ENCODE measurements around the gene LRMDA.

The LRMDA gene

DNA sequence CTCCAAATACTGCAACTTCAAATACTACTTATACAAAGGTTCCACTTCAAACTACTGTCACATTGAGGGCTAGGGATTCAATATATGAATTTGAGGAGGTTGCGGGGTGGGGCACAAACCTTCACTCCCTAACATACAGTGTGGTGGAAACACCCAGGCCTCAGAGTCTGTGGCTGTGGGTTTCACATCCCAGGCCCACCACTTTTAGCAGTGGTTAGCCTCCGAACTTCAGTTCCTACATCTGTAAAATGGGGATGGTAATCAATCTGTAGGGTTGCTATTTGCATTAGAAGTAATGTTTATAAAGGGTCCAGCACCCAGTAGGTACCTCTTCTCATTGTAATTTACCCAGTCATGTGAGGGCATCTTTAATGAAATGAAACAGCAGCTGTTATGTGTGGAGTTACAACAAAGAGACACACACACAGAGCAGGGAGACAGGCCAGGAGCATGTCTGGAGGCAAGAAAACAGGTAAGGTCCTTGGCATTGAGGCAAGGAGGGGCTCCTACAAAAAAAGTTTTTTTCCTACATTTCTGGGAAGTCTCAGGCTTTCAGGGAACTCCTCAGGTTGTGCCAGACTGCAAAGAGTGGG is 570.9 kb downstream of the LRMDA start:
- H3K4me3 ChIP-seq (ENCODE audit: low read depth, low read length), result no peak overlapping the region
- TF ChIP-seq, protein P1, sequence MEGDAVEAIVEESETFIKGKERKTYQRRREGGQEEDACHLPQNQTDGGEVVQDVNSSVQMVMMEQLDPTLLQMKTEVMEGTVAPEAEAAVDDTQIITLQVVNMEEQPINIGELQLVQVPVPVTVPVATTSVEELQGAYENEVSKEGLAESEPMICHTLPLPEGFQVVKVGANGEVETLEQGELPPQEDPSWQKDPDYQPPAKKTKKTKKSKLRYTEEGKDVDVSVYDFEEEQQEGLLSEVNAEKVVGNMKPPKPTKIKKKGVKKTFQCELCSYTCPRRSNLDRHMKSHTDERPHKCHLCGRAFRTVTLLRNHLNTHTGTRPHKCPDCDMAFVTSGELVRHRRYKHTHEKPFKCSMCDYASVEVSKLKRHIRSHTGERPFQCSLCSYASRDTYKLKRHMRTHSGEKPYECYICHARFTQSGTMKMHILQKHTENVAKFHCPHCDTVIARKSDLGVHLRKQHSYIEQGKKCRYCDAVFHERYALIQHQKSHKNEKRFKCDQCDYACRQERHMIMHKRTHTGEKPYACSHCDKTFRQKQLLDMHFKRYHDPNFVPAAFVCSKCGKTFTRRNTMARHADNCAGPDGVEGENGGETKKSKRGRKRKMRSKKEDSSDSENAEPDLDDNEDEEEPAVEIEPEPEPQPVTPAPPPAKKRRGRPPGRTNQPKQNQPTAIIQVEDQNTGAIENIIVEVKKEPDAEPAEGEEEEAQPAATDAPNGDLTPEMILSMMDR (IDR thresholded peaks at IDR 0.05; ENCODE audit: insufficient read depth, low read depth, low read length, missing control alignments), result no peak
- no peak for DNase-seq (ENCODE audit: low read depth)

DNA sequence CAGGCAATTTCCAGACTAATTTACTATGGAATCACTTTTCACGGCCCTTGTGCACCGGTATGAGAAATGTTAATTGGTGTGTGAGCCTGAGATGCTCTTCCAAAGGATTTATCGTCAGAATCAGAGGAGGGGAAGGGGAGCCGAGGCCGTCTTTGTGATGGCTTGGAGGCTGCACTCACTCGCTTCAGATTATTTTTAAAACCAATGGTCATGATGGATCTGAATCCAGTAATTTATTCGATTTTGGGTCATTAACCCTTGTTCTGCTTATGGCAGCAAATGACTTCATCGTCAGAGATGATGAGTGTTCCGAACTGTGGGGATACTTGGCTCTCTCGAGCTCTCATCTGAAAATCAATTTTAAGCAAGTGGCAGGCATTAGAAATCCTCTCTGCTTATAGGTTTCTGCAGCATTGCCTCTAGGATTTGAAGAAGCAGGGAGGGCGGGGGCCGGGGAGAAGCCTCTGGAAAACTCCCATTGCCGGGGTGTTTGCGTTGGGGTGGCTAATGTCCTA is 576.3 kb downstream of the LRMDA start:
- H3K4me3 ChIP-seq (ENCODE audit: low read depth, low read length), result no peak overlapping the region
- TF ChIP-seq, protein P1 (IDR thresholded peaks at IDR 0.05; ENCODE audit: insufficient read depth, low read depth, low read length, missing control alignments), result no peak
- DNase-seq (ENCODE audit: low read depth), result no peak

DNA sequence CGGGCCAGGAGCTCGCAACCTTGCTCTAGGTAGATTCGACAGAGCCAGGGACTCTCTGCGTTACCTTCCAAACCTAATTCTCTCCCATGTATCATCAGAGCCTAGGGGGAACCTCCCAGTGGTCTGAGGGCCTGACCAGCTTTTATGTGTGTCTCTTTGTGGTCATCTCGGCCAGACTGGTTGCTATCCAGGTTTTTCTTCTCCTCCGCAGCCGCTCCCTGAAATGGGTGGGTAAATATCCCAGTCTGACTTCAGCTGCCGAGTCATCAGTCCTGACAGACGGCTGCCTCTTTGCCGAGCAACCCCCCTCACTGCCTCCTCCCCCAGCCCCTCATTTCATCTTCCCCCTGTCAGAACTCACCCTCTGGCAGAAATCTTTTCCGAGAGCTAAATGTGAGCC is 578.1 kb downstream of the LRMDA start:
- TF ChIP-seq, protein P1 (IDR thresholded peaks at IDR 0.05; ENCODE audit: insufficient read depth, low read depth, low read length, missing control alignments), result no peak
- H3K4me3 ChIP-seq (ENCODE audit: low read depth, low read length), result no peak overlapping the region
- no peak for DNase-seq (ENCODE audit: low read depth)

DNA sequence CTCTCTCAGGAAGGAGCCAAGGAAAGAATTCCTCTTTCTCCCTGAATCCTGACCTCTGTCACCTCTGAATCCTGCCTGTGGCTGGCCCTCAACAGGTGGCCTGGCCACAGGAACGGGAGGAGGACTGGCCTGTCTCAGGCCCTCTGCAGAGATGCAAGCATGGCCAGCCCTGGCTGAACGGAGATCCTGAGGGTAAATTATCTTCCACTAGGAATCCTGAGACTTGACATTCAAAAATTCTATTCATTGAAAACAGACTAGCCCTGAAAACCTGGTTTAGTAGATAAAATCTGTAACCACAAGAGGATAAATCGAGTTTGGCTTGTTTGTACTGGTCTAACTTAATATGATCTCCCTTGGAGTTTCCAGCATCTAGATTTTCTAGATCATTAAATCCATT is 579.3 kb downstream of the LRMDA start:
- TF ChIP-seq, protein P1 (IDR thresholded peaks at IDR 0.05; ENCODE audit: insufficient read depth, low read depth, low read length, missing control alignments), result no peak

DNA sequence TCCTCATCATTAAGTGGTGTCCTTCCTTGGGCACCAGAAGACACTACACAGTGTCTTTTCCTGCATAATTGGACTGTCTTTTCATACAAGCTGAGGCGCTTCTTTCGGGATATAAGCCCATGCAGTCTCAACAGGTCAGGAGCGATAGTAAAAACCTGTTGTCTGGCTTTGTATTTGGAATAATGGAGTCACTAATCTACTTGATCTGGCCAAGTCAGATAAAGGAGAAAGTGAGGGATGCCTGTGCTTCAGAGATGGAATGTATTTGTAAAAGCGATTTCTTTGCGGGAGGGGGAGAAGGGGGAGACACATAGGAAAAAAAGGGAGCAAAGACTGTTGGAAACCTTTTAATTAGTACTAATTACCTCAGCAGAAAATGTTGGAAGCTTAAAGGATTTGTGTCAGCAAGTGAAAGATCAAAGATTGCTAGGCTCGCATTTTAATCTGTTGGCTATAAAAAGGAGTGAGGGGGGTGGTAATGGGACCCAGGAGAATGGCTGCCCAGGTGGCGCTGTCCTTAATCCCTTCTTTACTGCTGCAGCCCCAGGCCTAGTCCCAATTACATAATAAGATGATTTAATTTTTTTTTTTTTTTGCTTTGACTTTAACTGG is 581.4 kb downstream of the LRMDA start:
- TF ChIP-seq, protein P1 (IDR thresholded peaks at IDR 0.05; ENCODE audit: insufficient read depth, low read depth, low read length, missing control alignments), result no peak
- H3K4me3 ChIP-seq (ENCODE audit: low read depth, low read length), result no peak overlapping the region
- DNase-seq (ENCODE audit: low read depth), result no peak

More for the DNA sequence above, 579.3 kb downstream of the LRMDA start:
- no peak for DNase-seq (ENCODE audit: low read depth)
- no peak overlapping the region for H3K4me3 ChIP-seq (ENCODE audit: low read depth, low read length)

DNA sequence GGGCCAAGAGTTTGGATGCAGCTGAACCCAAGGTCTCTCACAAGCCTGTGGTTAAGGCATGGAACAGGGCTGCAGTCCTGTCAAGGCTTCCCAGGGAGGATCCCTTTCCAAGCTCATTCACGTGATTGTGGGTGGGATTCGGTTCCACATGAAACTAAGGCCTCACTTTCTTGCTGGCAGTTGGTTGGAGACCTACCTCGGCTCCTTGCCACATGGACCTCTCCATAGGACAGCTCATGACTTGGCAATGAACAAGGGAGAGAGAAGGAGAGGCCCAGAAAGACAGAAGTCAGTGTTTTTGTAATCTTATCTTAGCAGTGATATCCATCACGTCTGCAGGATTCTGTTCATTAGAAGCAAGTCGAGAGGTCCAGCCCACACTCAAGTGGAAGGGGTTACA is 583.8 kb downstream of the LRMDA start:
- TF ChIP-seq, protein P1 (IDR thresholded peaks at IDR 0.05; ENCODE audit: insufficient read depth, low read depth, low read length, missing control alignments), result no peak
- H3K4me3 ChIP-seq (ENCODE audit: low read depth, low read length), result no peak overlapping the region
- no peak for DNase-seq (ENCODE audit: low read depth)
